Nucleus accumbens (tissue), 56 donors: ENCODE measurements around the gene MT1F.

Source experiments
- DNase-seq, 56 donors: peaks; one replicate each; lab custom pipeline; 2025; lab: John Stamatoyannopoulos, UW

Gene MT1F

DNA sequence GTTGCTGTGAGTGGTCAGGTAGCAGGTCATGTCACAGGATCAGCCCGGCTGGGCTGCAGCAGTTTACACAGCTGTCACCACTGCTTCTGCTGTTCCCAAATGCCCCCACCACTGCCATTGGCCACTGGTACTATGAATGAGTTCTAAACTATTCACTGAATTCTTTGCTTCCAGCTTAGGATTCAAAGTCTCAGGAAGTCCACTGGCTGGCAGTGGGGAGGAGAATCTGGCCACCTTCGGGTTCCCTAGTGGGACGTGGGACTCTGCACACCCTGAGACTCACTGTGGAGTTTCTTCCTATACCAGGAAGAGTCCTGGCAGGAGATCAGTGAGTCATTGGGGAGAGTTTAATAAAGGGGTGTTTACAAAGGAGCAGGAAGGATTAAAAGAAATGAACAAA is 31.4 kb downstream of the MT1F start:
- no peak for DNase-seq

- no peak for DNase-seq
Measured at GRCh38 chr16:56690420-56691122, 32.8 kb downstream of the MT1F start.

GRCh38 chr16:56691885-56692284 is 34.1 kb downstream of the MT1F start:
- DNase-seq: no peak

DNA sequence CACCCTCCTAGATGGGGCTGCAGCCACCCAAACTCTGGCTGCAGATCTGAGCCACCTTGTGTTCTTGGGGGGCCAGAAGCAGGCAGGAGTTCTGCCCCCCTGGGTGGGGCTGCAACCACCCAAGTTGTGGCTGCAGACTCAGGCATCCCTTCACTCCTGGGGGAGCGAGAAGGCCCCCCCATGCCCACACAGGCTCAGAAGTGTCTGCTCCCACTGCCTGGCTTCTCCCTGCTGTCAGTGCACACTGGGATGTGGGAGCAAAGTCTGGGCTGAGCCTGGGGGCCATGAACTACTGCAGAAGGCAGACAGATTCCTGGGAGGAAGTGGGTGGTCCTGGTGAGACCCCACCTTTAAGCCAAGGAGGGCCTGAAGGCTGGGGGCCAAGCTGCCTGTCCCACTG is 37.5 kb downstream of the MT1F start:
- no peak for DNase-seq

GRCh38 chr16:56697456-56698155 is 39.8 kb downstream of the MT1F start:
- DNase-seq: no peak

DNA sequence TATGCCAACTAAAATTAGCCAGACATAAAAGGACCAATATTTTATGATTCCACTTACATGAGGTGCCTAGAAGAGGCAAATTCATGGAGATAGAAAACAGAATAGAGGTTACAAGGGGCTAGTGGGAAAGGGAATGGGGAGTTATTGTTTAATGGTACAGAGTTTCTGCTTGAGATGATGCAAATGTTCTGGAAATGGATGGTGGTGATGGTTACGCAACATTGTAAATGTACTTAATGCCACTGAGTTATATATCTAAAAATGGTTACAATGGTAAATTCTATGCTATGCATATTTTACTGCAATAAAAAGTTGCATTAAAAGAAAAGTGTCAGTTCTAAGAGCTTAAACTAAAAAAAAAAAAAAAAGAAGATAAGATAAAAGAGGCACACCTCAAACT is 42.4 kb downstream of the MT1F start:
- no peak for DNase-seq

DNA sequence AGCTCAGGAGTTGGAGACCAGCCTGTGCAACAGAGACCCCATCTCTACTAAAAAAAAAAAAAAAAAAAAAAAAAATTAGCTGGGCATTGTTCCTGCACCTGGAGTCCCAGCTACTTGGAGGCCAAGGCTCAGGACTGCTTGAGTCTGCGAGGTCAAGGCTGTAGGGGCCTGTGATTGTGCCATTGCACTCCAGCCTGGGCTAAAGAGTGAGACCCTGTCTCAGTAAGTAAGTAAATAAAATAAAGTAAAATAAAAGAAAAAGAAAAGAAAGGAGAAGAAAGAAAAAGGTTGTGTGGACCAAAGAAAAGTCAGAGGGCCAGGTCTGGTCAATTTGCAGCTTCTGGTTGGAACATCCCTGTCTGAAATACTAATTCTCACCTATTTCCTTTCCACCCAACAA is 42.9 kb downstream of the MT1F start:
- DNase-seq: no peak

- no peak for DNase-seq
Measured at GRCh38 chr16:56701534-56701933, 43.8 kb downstream of the MT1F start.

DNA sequence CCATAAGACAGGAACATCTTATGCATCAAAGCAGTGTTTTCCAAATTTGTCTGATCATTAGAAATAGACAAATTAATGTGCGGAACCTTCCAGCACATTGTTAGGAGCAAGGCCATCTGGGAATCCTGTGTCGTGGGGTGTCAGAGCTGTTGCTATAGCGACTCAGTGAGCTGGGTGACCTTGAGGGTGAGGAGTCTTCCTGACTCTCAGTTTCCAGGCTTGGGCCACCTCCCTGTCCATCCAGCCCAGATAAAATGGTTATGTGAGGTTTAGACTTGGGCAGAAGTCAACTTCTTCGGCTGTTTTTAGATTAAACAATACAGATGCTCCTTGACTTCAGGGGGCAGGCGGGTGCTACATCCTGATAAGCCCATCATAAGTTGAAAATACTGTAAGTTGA is 45.1 kb downstream of the MT1F start:
- no peak for DNase-seq
